SKM-1 treated with dmso at 0.1 percent for 144 hours (cell line): ENCODE results near the gene MXI1.
"Not testable (repeated sequence)": the region's sequence is repeated elsewhere in the genome, so short reads cannot be mapped to it uniquely, and the experiment has no call there.

ENCODE experiments used
- DNase-seq: peaks from one replicate; lab custom pipeline; 2025; ENCODE audit not compliant: unreplicated experiment; lab: John Stamatoyannopoulos, UW

The MXI1 gene

GRCh38 chr10:110313674-110314073, 106.3 kb downstream of the MXI1 start:
- DNase-seq, result no peak

- DNase-seq, result no peak
Observed at GRCh38 chr10:110317866-110318850, 110.8 kb downstream of the MXI1 start.

GRCh38 chr10:110321869-110322620, 114.6 kb downstream of the MXI1 start:
- no peak for DNase-seq

- DNase-seq, result no peak
Observed at GRCh38 chr10:110323503-110323902, 116.1 kb downstream of the MXI1 start.

- no peak for DNase-seq
Observed at GRCh38 chr10:110324201-110324804, 116.9 kb downstream of the MXI1 start.

- DNase-seq, result no peak
Observed at GRCh38 chr10:110324805-110325280, 117.4 kb downstream of the MXI1 start.

GRCh38 chr10:110326351-110327032, 119.1 kb downstream of the MXI1 start:
- DNase-seq, result no peak

- no peak for DNase-seq
Observed at GRCh38 chr10:110327262-110327914, 120.0 kb downstream of the MXI1 start.

- no peak for DNase-seq
Observed at GRCh38 chr10:110330675-110331074, 123.3 kb downstream of the MXI1 start.

- DNase-seq, result not testable (repeated sequence)
Observed at GRCh38 chr10:110331226-110331795, 123.9 kb downstream of the MXI1 start.

- DNase-seq, result no peak
Observed at GRCh38 chr10:110334061-110334656, 126.8 kb downstream of the MXI1 start.

GRCh38 chr10:110335314-110336064, 128.1 kb downstream of the MXI1 start:
- DNase-seq, result peak; percentile 94

GRCh38 chr10:110336111-110336721, 128.8 kb downstream of the MXI1 start:
- no peak for DNase-seq
